IgD-negative memory B cell (primary cell): ENCODE results near the gene PCYOX1L. TPM values are rescaled to one million over a fixed set of nuclear protein-coding genes. Genes with fewer than 3 reads are reported as not detected.
A peak's percentile ranks its signal among the peaks of the same experiment; 100 is the strongest.
"Not testable (repeated sequence)": the region's sequence is repeated elsewhere in the genome, so short reads cannot be mapped to it uniquely, and the experiment has no call there.

Source experiments
- H3K27ac Mint-ChIP-seq, 3 donors: one replicate each; pipeline ENCODE4 v1.8.0; 2020 to 2022; ENCODE audit warnings: mild to moderate bottlenecking in 3 of 3, mixed read lengths in 3 of 3, moderate library complexity in 1 of 3
- H3K27me3 Mint-ChIP-seq: one replicate; pipeline ENCODE4 v1.8.0; 2021; ENCODE audit warnings: mixed read lengths
- H3K36me3 Mint-ChIP-seq: one replicate; pipeline ENCODE4 v1.8.0; 2020; ENCODE audit warnings: mild to moderate bottlenecking, mixed read lengths
- H3K4me1 Mint-ChIP-seq, 3 donors: one replicate each; pipeline ENCODE4 v1.8.0; 2020 to 2022; ENCODE audit warnings: mixed read lengths in 3 of 3, mild to moderate bottlenecking in 1 of 3
- H3K4me3 Mint-ChIP-seq, 4 donors: one replicate each; pipeline ENCODE4 v1.8.0; 2020 to 2022; ENCODE audit warnings: mild to moderate bottlenecking in 4 of 4, mixed read lengths in 4 of 4, moderate library complexity in 3 of 4
- H3K9me3 Mint-ChIP-seq, 3 donors: one replicate each; pipeline ENCODE4 v1.8.0; 2020 to 2021; ENCODE audit warnings: mixed read lengths in 3 of 3, mild to moderate bottlenecking in 1 of 3
- polyA plus RNA-seq: library from polyadenylated mRNA; unstranded; fragments of 300-500 nt; fragmentation: Illumina TruSeq; gene quantifications from one replicate; pipeline ENCODE4 v1.2.3, GENCODE V29; 2021

The PCYOX1L gene
- polyA plus RNA-seq, 1 donor from 2014 or later, result 7.7 TPM

GRCh38 chr5:149398747-149399266 lies 41.0 kb downstream of the PCYOX1L start:
- H3K9me3 Mint-ChIP-seq, H3K27ac Mint-ChIP-seq, H3K4me1 Mint-ChIP-seq, H3K4me3 Mint-ChIP-seq, H3K36me3 Mint-ChIP-seq, H3K27me3 Mint-ChIP-seq: not testable (repeated sequence)

DNA sequence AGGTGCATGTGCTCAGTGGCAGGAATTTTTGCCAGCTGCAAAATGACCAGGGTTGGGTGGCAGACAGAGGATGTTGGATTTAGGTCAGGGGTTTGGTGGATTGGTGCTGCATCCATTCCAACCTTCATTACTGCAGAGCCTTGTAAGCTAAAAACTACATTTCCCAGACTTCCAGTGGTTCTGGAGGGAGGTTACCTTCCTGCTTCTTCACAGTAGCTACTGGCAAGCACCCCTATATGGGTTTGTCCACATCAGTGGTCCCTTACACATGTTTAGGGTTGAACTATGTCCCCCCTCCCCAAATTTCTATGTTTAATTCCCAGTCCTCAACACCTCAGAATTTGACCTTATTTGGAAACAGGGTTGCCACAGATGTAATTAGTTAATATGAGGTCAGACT lies 41.9 kb downstream of the PCYOX1L start:
- H3K36me3 Mint-ChIP-seq, result peaks cover 3% of the 10 kb centered on the region
- H3K4me3 Mint-ChIP-seq, result no peak overlapping the region
- peaks cover 0 to 2% (median 0%) of the 10 kb centered on the region in 3 donors for H3K9me3 Mint-ChIP-seq
- no peaks in the 10 kb centered on the region for H3K4me1 Mint-ChIP-seq
- no peak overlapping the region for H3K27ac Mint-ChIP-seq
- peaks cover 9% of the 10 kb centered on the region for H3K27me3 Mint-ChIP-seq

GRCh38 chr5:149400304-149400703 lies 42.5 kb downstream of the PCYOX1L start:
- Mint-ChIP-seq H3K4me1 (no peaks in the 10 kb centered on the region), H3K9me3 (peaks cover 0 to 2% (median 0%) of the 10 kb centered on the region in 3 donors), H3K4me3 (no peak overlapping the region), H3K36me3 (peaks cover 3% of the 10 kb centered on the region), H3K27me3 (peaks cover 9% of the 10 kb centered on the region), H3K27ac (no peak overlapping the region)

DNA sequence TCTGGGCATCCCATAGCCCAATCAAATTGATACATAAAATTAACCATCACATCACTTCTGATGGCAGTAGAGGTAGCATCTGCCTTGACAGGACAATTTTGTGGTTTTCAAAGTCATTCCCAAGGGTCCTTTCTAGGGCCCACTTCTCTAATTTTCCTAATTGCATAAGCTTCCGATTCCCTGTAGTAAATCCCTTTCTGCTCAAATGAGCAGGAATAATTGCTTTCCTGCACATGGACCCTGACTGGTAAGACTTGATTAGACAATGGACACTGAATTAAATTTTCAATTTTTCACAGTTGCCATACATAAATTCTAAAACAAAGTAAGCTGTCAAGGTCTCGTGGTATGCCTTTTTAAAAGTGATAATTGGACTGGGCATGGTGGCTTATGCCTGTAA lies 43.2 kb downstream of the PCYOX1L start:
- peaks cover 0 to 2% (median 0%) of the 10 kb centered on the region in 3 donors for H3K9me3 Mint-ChIP-seq

GRCh38 chr5:149402291-149402690 lies 44.4 kb downstream of the PCYOX1L start:
- peaks cover 0 to 2% (median 0%) of the 10 kb centered on the region in 3 donors for H3K9me3 Mint-ChIP-seq
- H3K4me1 Mint-ChIP-seq, result no peaks in the 10 kb centered on the region
- peaks cover 9% of the 10 kb centered on the region for H3K27me3 Mint-ChIP-seq
- no peak overlapping the region for H3K27ac Mint-ChIP-seq
- H3K4me3 Mint-ChIP-seq, result no peak overlapping the region
- H3K36me3 Mint-ChIP-seq, result peaks cover 3% of the 10 kb centered on the region

More for the DNA sequence above, 43.2 kb downstream of the PCYOX1L start:
- Mint-ChIP-seq H3K27ac (no peak overlapping the region), H3K4me3 (no peak overlapping the region), H3K4me1 (no peaks in the 10 kb centered on the region), H3K36me3 (peaks cover 3% of the 10 kb centered on the region), H3K27me3 (peaks cover 9% of the 10 kb centered on the region)

DNA sequence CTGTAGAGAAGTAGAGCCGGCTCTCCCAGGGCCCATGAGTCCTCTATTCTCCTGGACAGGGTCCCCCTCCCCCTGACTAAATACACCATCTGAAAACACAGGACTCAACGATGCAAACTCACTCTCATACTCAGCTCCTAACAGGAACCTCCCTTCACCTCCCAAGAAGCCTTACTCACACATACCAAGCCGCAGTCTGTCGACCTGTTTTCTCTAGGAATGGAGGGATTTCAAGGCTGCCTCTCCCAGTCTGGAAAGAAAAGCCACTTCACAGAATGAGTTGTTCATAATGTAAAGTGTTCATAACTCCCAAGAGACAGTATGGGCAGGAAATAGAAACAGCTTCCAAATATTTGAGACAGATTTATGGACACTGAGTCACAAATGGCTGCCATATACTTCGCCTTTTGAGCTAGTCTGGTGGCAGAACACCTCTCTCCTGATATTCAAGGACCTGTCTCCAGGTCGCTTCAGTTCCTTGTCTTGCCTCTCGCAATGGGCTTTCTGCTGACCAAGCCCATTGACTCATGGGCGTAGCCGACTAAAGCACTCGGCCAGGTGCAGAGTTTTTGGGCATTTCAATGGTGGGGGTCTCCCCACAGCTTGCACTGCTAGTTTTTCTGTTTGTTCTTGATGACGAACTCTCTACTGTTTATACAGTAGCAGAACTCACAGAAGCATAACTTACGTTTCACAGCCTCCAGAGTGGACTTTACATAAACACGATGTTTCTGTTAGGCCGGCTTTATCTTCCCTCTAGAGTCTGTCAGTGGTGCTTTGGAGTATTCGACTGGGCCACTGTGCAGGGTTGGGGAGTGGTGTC lies 46.3 kb downstream of the PCYOX1L start:
- Mint-ChIP-seq H3K27ac (no peak overlapping the region), H3K27me3 (peaks cover 13% of the 10 kb centered on the region), H3K4me3 (no peak overlapping the region), H3K9me3 (peaks cover 0 to 2% (median 0%) of the 10 kb centered on the region in 3 donors), H3K4me1 (no peaks in the 10 kb centered on the region), H3K36me3 (peaks cover 3% of the 10 kb centered on the region)

GRCh38 chr5:149404746-149405549 lies 47.1 kb downstream of the PCYOX1L start:
- Mint-ChIP-seq H3K4me1 (no peaks in the 10 kb centered on the region), H3K27ac (no peak overlapping the region), H3K9me3 (peaks cover 0 to 2% (median 0%) of the 10 kb centered on the region in 3 donors), H3K27me3 (peaks cover 13% of the 10 kb centered on the region), H3K4me3 (no peak overlapping the region), H3K36me3 (peaks cover 3% of the 10 kb centered on the region)

DNA sequence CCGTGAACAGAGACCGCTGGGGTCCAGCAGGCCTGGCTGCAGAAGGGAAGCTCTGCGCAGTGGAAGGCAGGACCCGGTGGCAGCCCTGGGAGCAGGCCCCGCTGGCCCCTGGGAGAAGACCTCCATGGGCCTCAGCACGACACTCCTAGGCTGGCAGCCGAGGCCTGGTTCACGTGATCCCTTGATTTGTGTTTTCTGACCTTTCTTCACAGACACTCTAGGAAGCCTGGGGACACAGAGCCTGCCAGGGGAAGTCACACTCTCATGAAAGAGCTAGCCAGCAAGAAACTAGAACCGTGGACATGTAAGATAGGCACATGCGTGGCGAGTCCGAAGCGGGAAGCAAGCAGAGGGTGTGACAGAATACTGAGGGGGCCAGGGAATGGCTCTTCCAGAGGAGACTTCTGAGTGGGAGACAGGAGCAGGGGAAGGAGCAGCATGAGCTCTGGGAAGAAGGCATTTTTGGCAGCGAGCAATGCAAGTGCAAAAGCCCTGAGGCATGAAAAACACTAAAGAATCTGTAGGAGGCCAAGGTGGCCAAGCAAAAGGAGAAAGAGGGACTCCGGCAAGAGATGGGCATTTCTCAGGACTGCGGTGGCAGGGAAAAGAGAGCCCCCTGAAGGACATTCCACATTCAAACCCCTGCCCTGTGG lies 47.8 kb downstream of the PCYOX1L start:
- Mint-ChIP-seq H3K36me3 (peaks cover 3% of the 10 kb centered on the region), H3K4me1 (no peaks in the 10 kb centered on the region), H3K27ac (peak overlapping the region in 1 of 3 donors; percentile 83), H3K9me3 (peaks cover 0 to 2% (median 0%) of the 10 kb centered on the region in 3 donors), H3K27me3 (peaks cover 13% of the 10 kb centered on the region), H3K4me3 (no peak overlapping the region)

GRCh38 chr5:149406203-149406978 lies 48.5 kb downstream of the PCYOX1L start:
- peaks cover 12% of the 10 kb centered on the region for H3K27me3 Mint-ChIP-seq
- H3K27ac Mint-ChIP-seq, result peak overlapping the region in 1 of 3 donors; percentile 83
- no peaks in the 10 kb centered on the region for H3K4me1 Mint-ChIP-seq
- no peak overlapping the region for H3K4me3 Mint-ChIP-seq
- H3K9me3 Mint-ChIP-seq, result peaks cover 0 to 2% (median 0%) of the 10 kb centered on the region in 3 donors
- peaks cover 3% of the 10 kb centered on the region for H3K36me3 Mint-ChIP-seq

- H3K4me1 Mint-ChIP-seq, result no peaks in the 10 kb centered on the region
- H3K36me3 Mint-ChIP-seq, result no peaks in the 10 kb centered on the region
- peaks cover 10% of the 10 kb centered on the region for H3K27me3 Mint-ChIP-seq
- peaks cover 0 to 2% (median 0%) of the 10 kb centered on the region in 3 donors for H3K9me3 Mint-ChIP-seq
- H3K27ac Mint-ChIP-seq, result no peak overlapping the region
- no peak overlapping the region for H3K4me3 Mint-ChIP-seq
These were observed 49.1 kb downstream of the PCYOX1L start for GRCh38 chr5:149406979-149407306.

DNA sequence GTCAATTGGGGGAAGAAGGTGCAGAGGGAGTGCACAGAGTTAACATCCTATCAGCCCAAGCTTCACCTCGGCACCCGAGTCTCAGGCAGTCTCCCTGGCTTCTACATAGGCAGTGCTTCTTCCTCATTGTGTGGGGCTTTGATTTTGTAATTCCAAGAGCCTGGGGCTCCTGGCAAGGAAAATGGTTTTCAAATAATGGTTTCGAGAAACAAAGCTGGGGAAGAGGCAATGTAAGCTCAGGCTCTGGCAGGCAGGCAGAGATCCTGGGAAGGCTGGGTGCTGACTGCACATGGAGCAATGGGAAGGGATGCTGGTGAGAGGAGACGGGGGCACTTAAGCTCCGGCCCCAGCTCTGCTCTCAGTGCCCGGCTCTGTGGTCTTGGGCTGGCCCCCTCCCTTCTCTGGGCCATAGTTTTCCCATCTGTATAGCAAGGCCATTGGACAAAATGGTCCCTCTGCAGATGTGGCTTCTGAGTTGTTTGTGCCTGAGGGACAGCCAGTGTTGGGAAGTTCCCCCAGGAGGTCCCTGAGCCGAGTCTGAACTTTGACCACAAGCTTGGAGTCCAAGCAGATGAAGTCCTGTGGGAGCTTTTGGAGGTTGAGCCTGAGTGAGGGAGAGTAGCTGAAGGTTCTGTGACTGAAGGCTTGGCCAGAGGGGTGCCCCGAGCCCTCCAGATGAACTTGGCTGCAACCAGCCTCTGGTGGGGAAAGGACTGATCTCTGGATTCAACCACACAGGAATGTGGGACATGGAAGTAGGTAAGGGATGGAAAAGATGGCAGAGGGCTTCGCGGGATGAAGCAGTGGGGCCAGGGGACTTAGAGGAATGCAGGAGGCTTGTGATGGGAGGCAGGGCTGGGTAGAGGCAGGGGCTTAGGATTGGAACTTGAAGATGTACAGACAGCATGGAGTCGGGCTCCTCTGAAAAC lies 49.7 kb downstream of the PCYOX1L start:
- Mint-ChIP-seq H3K4me3 (no peak overlapping the region), H3K27ac (no peak overlapping the region), H3K9me3 (peaks cover 0 to 2% (median 0%) of the 10 kb centered on the region in 3 donors)

GRCh38 chr5:149408252-149409099 lies 50.6 kb downstream of the PCYOX1L start:
- peaks cover 0 to 2% (median 0%) of the 10 kb centered on the region in 3 donors for H3K9me3 Mint-ChIP-seq
- peaks cover 10% of the 10 kb centered on the region for H3K27me3 Mint-ChIP-seq
- H3K4me3 Mint-ChIP-seq, result no peak overlapping the region
- H3K27ac Mint-ChIP-seq, result no peak overlapping the region
- H3K36me3 Mint-ChIP-seq, result no peaks in the 10 kb centered on the region
- H3K4me1 Mint-ChIP-seq, result no peaks in the 10 kb centered on the region

More for the DNA sequence above, 49.7 kb downstream of the PCYOX1L start:
- Mint-ChIP-seq H3K27me3 (peaks cover 7% of the 10 kb centered on the region), H3K36me3 (no peaks in the 10 kb centered on the region), H3K4me1 (no peaks in the 10 kb centered on the region)
